GM12892 (cell line): ENCODE data around the gene CCR4.
"Not testable (repeated sequence)": the region's sequence is repeated elsewhere in the genome, so short reads cannot be mapped to it uniquely, and the experiment has no call there.

ENCODE experiments used
- POLR2A ChIP-seq: IDR thresholded peaks from 2 replicates; pipeline ENCODE4 v1.6.1; 2011; ENCODE audit warnings: low read depth, low read length, control low read depth
- POLR2AphosphoS5 ChIP-seq: IDR thresholded peaks from 2 replicates; pipeline ENCODE4 v1.6.1; 2011; ENCODE audit warnings: low read depth, low read length, control low read depth

DNA sequence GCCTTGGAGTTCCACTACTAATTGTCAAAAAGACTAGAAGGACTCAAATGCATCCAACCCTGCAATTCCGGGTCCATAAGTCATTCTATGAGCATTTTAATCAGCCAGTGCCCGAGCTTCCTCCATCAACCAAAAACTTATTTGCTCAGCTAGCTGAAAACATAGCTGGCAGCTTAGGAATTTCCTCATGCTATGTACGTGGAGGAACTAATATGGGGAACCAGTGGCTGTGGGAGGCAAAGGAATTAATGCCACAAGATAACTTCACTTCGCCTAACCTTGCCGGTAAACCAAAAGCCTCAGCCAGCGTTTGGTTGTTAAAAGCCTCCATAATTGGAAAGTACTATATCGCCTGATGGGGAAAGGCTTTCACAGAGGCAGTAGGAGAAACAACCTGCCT lies 19.8 kb downstream of the CCR4 start:
- TF ChIP-seq POLR2A, POLR2AphosphoS5: not testable (repeated sequence)
